WI38 (cell line): ENCODE data around the gene OPCML.

Experiments used
- H3K4me3 ChIP-seq: 2 replicates; pipeline ENCODE4 v1.5.1; 2011; ENCODE audit warnings: low read depth, mild to moderate bottlenecking, control low read depth, low read length
- CTCF ChIP-seq: IDR thresholded peaks from 2 replicates; pipeline ENCODE4 v1.5.1; 2012; ENCODE audit warnings: low read depth, mild to moderate bottlenecking, control low read depth, low read length

Gene OPCML

GRCh38 chr11:133413703-133414102 is 118.6 kb downstream of the OPCML start:
- no peak for TF ChIP-seq CTCF
- H3K4me3 ChIP-seq, result no peak overlapping the region

GRCh38 chr11:133409799-133410198 is 122.5 kb downstream of the OPCML start:
- no peak for TF ChIP-seq CTCF
- H3K4me3 ChIP-seq, result no peak overlapping the region

GRCh38 chr11:133408936-133409335 is 123.4 kb downstream of the OPCML start:
- no peak for TF ChIP-seq CTCF

GRCh38 chr11:133408402-133408801 is 123.9 kb downstream of the OPCML start:
- TF ChIP-seq CTCF, result no peak
- no peak overlapping the region for H3K4me3 ChIP-seq

More at GRCh38 chr11:133408936-133409335, 123.4 kb downstream of the OPCML start:
- H3K4me3 ChIP-seq, result no peak overlapping the region

GRCh38 chr11:133406489-133406888 is 125.8 kb downstream of the OPCML start:
- H3K4me3 ChIP-seq, result no peak overlapping the region
- TF ChIP-seq CTCF, result no peak

GRCh38 chr11:133403900-133404299 is 128.4 kb downstream of the OPCML start:
- TF ChIP-seq CTCF, result no peak
- no peak overlapping the region for H3K4me3 ChIP-seq

GRCh38 chr11:133402551-133402950 is 129.8 kb downstream of the OPCML start:
- TF ChIP-seq CTCF, result no peak
- no peak overlapping the region for H3K4me3 ChIP-seq
